Fibroblast of peridontal ligament (primary cell): ENCODE results near the gene MCEMP1.
A peak's percentile ranks its signal among the peaks of the same experiment; 100 is the strongest.
"Not testable (repeated sequence)": the region's sequence is repeated elsewhere in the genome, so short reads cannot be mapped to it uniquely, and the experiment has no call there.

Source experiments
- DNase-seq: peaks from one replicate; pipeline ENCODE4 v3.0.0-alpha.2; 2010; ENCODE audit errors: extremely low read depth

Gene MCEMP1

GRCh38 chr19:7643629-7644549 lies 33.0 kb upstream of the MCEMP1 start:
- not testable (repeated sequence) for DNase-seq

GRCh38 chr19:7644550-7644877 lies 32.4 kb upstream of the MCEMP1 start:
- DNase-seq, result no peak

- no peak for DNase-seq
Measured at GRCh38 chr19:7645163-7645562, 31.7 kb upstream of the MCEMP1 start.

GRCh38 chr19:7645656-7646425 lies 31.0 kb upstream of the MCEMP1 start:
- DNase-seq, result no peak

- DNase-seq, result no peak
Measured at GRCh38 chr19:7646426-7646700, 30.5 kb upstream of the MCEMP1 start.

DNA sequence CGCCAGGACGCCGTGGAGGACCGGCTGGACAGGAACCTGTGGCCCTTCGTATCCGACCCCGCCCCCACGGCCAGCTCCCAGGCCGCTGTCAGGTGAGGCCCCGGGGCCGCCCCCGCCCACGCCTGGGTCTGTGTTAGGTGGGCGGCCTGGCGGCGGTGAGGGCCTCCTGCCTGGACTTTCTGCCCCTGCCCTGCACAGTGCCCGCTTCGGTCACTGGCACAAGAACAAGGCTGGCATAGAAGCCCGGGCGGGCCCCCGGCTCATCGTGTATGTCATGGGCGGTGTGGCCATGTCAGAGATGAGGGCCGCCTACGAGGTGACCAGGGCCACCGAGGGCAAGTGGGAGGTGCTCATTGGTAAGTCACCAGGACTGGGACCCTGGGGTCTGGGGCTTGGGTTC lies 29.7 kb upstream of the MCEMP1 start:
- no peak for DNase-seq

- no peak for DNase-seq
Measured at GRCh38 chr19:7648265-7649014, 28.4 kb upstream of the MCEMP1 start.

DNA sequence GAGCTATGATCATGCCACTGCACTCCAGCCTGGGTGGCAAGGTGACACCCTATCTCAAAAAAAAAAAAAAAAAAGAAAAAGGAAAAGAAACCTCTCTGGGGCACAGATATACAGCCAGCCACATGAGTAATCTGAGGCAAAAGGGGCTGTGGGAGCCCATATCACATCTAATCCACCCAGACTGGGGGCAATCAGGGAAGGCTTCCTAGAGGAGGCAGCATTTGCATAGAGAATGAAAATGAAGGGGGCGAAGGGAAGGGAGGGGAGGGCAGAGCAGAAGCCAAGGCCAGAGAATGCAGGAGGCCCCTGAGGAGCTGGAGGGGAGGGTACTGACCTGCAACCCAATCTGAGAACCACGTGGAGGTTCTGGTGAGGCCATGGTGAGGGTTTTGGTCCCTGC lies 26.7 kb upstream of the MCEMP1 start:
- DNase-seq, result no peak

DNA sequence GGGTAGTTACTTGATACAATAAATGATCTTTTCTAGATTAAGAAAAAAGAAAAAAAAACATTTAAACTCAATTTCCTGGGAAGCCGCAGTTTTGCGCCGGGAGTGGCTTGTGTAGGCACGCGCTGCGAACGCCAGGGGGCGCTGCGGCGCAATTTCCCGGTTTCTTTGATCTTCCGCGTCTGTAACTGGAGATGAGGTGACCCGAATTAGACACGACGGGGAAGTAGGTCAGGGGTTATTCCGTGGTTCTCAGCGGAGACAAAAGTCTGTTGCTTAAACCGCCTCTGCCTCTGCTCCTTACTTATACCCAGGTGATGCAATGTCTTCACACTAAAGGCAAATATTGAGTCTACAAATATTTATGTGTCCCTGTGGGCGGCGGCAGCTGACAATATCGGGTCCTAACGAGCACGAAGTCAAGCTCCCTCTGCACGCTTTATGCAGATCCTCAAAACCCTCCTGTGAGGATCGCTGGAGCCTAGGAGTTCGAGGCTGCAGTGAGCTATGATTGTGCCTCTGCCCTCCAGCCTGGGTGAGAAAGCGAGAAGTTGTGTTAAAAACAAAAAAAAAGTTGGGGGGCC lies 24.7 kb upstream of the MCEMP1 start:
- DNase-seq, result peak; percentile 71

- DNase-seq, result no peak
Measured at GRCh38 chr19:7654401-7654800, 22.5 kb upstream of the MCEMP1 start.

DNA sequence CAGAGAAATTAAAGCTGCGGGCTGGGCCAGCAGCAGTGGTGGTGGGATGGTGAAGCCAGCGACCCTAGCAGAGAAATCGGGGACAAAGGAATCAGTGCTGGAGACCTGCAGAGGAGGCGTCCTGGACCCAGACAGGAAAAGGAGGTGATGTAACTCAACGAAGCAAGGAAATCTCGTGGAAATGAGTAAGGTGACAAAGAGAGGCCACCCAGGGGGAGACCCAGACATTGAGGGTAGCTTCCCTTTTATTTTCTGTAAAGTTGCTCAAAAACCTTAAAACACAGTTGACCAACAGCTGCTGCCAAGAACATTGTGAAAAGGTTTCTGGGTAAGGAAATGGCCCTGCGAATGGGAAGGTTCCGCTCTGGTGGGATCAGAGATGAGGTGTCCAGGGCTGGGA lies 21.3 kb upstream of the MCEMP1 start:
- DNase-seq, result no peak

GRCh38 chr19:7657131-7657751 lies 19.6 kb upstream of the MCEMP1 start:
- DNase-seq, result peak; percentile 23

DNA sequence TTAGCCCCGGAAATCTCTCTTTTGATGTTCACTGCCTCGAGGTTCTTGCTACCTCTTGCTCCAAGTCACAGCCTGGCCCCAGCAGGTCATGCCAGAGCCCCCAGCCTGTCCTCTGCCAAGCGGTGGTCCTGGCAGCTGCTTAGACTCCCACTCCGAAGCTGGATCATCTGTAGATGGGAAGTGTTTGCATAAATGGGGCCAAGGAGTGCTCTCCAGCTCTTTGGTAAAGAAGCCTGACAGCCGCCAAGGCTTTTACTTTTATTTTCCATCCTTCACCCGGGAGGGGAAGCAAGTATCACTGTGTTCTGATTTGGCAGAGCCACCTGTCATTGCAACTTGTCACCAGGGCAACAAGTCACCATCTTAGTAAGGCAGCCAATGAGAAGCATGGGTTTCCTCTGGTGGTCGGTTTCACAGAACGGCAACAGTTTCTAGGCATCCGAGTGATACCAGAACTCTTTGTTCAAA lies 18.6 kb upstream of the MCEMP1 start:
- peak; percentile 13 for DNase-seq

- DNase-seq, result no peak
Measured at GRCh38 chr19:7661744-7662538, 14.9 kb upstream of the MCEMP1 start.

DNA sequence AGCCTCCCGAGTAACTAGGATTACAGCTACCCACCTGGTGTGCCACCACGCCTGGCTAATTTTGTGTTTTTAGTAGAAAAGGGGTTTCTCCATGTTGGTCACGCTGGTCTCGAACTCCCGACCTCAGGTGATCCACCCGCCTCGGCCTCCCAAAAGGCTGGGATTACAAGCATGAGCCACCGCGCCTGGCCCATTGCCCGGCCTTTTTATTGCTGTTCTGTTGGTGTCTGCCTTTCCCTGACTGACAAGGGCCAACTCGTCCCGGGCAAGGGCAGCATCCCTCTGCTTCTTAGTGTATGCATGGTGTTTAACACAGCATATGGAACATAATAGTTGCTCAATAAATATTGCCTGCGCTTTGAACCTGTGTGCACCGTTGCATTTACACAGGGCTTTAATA lies 14.2 kb upstream of the MCEMP1 start:
- DNase-seq, result no peak

GRCh38 chr19:7663706-7664105 lies 13.2 kb upstream of the MCEMP1 start:
- DNase-seq, result no peak

- peak; percentile 88 for DNase-seq
Measured at GRCh38 chr19:7665076-7665475, 11.8 kb upstream of the MCEMP1 start.

GRCh38 chr19:7668842-7669241 lies 8.0 kb upstream of the MCEMP1 start, which contains the start of gene RETN:
TSS of gene RETN (plus strand) at chr19:7669049. CDS start at chr19:7669327, 278 bp downstream.
- no peak for DNase-seq

- no peak for DNase-seq
Measured at GRCh38 chr19:7669641-7670040, 7.2 kb upstream of the MCEMP1 start.

GRCh38 chr19:7670150-7670783 lies 6.6 kb upstream of the MCEMP1 start:
- DNase-seq, result no peak
